A549 (cell line): ENCODE measurements around the gene NPSR1. TPM values are rescaled to one million over a fixed set of nuclear protein-coding genes. Genes with fewer than 3 reads are reported as not detected.

Source experiments
- ATAC-seq, 2 experiments: fragments of 200-7000 bp in 1 of 2; fragments of >200 bp in 1 of 2; cut with Nextera tagmentation in 1 of 2; cut with Tn5 transposase in 1 of 2; 3 replicates each; pipeline versions ENCODE4 v1.8.0 to v1.9.1; 2018 to 2020; ENCODE audit warnings: mild to moderate bottlenecking in 1 of 2, moderate library complexity in 1 of 2
- CTCF ChIA-PET: fragments of 300-600 bp; sonication (Branson Sonifier 250); formaldehyde crosslinking; extraction: SDS; loops from one replicate; lab custom pipeline; 2021; ENCODE audit warnings: antibody characterized with exemption, inconsistent platforms; lab: Yijun Ruan, JAX
- POLR2A ChIA-PET: fragments of 350-600 bp; formaldehyde crosslinking; extraction: SDS; loops from one replicate; lab custom pipeline; 2021; ENCODE audit warnings: antibody characterized with exemption, inconsistent platforms; lab: Yijun Ruan, JAX
- DNase-seq, 2 experiments: peaks; one replicate each; pipeline versions ENCODE4 v3.0.0 to v3.0.0-alpha.2; 2011 to 2016; ENCODE audit warnings: low read depth in 1 of 2, low spot score in 1 of 2
- FAIRE-seq: peaks from 2 replicates; lab custom pipeline; 2011; peaks lifted over from hg19 to GRCh38; lab: Jason Lieb, UNC
- H3K27ac ChIP-seq, 2 experiments: fragments of >200 bp; sonication (Bioruptor Twin); formaldehyde crosslinking; 3 replicates each; pipeline ENCODE4 v1.5.1; 2016 to 2017
- H3K4me1 ChIP-seq: fragments of >200 bp; sonication (Bioruptor Twin); formaldehyde crosslinking; 3 replicates; pipeline ENCODE4 v1.6.1; 2016
- H3K4me2 ChIP-seq: fragments of >200 bp; sonication (Bioruptor Twin); formaldehyde crosslinking; 3 replicates; pipeline ENCODE4 v1.6.1; 2016
- H3K4me3 ChIP-seq: fragments of >200 bp; sonication (Bioruptor Twin); formaldehyde crosslinking; 3 replicates; pipeline ENCODE4 v1.5.1; 2016
- H3K9me3 ChIP-seq: fragments of >200 bp; sonication (Bioruptor Twin); formaldehyde crosslinking; 3 replicates; pipeline ENCODE4 v1.6.1; 2016
- BHLHE40 ChIP-seq: IDR thresholded peaks from 2 replicates; pipeline ENCODE4 v1.6.1; 2012; ENCODE audit warnings: low read depth, low read length, inconsistent platforms
- CBX2 ChIP-seq: fragments of 200-600 bp; sonication (generic); IDR thresholded peaks from 2 replicates; pipeline ENCODE4 v1.6.1; 2016; ENCODE audit warnings: low read depth, mild to moderate bottlenecking, borderline replicate concordance
- CHD2 ChIP-seq: fragments of 150-350 bp; IDR thresholded peaks from 2 replicates; pipeline ENCODE4 v1.6.1; 2014; ENCODE audit warnings: low read length; ENCODE audit not compliant: partially characterized antibody
- CHD4 ChIP-seq: fragments of 200-600 bp; sonication (generic); IDR thresholded peaks from 2 replicates; pipeline ENCODE4 v1.6.1; 2016; ENCODE audit warnings: antibody characterized with exemption, mild to moderate bottlenecking, borderline replicate concordance
- EHMT2 ChIP-seq: fragments of 200-600 bp; sonication (generic); IDR thresholded peaks from 2 replicates; pipeline ENCODE4 v1.6.1; 2016; ENCODE audit warnings: antibody characterized with exemption, low read depth, mild to moderate bottlenecking, moderate library complexity
- FOSB ChIP-seq: fragments of 250-450 bp; sonication (Bioruptor Pico); IDR thresholded peaks from 2 replicates; pipeline ENCODE4 v1.5.0; 2020; ENCODE audit warnings: mild to moderate bottlenecking, moderate library complexity
- FOXS1 ChIP-seq: fragments of 250-450 bp; sonication (Bioruptor Pico); IDR thresholded peaks from 2 replicates; pipeline ENCODE4 v1.5.0; 2020; ENCODE audit warnings: mild to moderate bottlenecking, moderate library complexity
- HOXB13 ChIP-seq: fragments of 250-450 bp; sonication (Bioruptor Pico); IDR thresholded peaks from 2 replicates; pipeline ENCODE4 v1.5.0; 2020; ENCODE audit warnings: low read depth, mild to moderate bottlenecking, moderate library complexity
- JUN ChIP-seq, 2 experiments: fragments of >200 bp; sonication (Bioruptor Twin); formaldehyde crosslinking; IDR thresholded peaks; 2 replicates in 1 of 2; 3 replicates in 1 of 2; pipeline ENCODE4 v1.6.1; 2016 to 2017
- MAZ ChIP-seq: fragments of 150-350 bp; IDR thresholded peaks from 2 replicates; pipeline ENCODE4 v1.6.1; 2014; ENCODE audit warnings: antibody characterized with exemption, low read depth, low read length, borderline replicate concordance
- NFE2L2 ChIP-seq: fragments of 150-350 bp; conservative IDR thresholded peaks from 2 replicates; pipeline ENCODE4 v1.6.1; 2014; ENCODE audit warnings: low read length
- PBX3 ChIP-seq: IDR thresholded peaks from 2 replicates; pipeline ENCODE4 v1.6.1; 2012
- POLR2A ChIP-seq: IDR thresholded peaks from 2 replicates; pipeline ENCODE4 v1.6.1; 2012; ENCODE audit warnings: mild to moderate bottlenecking, low read length
- POLR2AphosphoS2 ChIP-seq: conservative IDR thresholded peaks from 2 replicates; pipeline ENCODE4 v1.6.1; 2012; ENCODE audit warnings: low read length, improper control_type of control experiment, inconsistent platforms
- RCOR1 ChIP-seq: fragments of 150-350 bp; IDR thresholded peaks from 2 replicates; pipeline ENCODE4 v1.6.1; 2014; ENCODE audit warnings: antibody characterized with exemption, low read length, low read depth
- RFX5 ChIP-seq: fragments of 450-650 bp; IDR thresholded peaks from 2 replicates; pipeline ENCODE4 v1.7.1; 2014; ENCODE audit warnings: antibody characterized with exemption, mild to moderate bottlenecking, moderate library complexity
- SMC3 ChIP-seq: fragments of >200 bp; sonication (Bioruptor Twin); formaldehyde crosslinking; IDR thresholded peaks from 3 replicates; pipeline ENCODE4 v1.6.1; 2018; ENCODE audit warnings: inconsistent platforms
- TFCP2L1 ChIP-seq: fragments of 250-450 bp; sonication (Bioruptor Pico); IDR thresholded peaks from 2 replicates; pipeline ENCODE4 v1.5.0; 2021; ENCODE audit warnings: mild to moderate bottlenecking
- TP53 ChIP-seq: fragments of 250-450 bp; sonication (Bioruptor Pico); IDR thresholded peaks from 2 replicates; pipeline ENCODE4 v1.5.0; 2021; ENCODE audit warnings: mild to moderate bottlenecking, moderate library complexity
- ZC3H11A ChIP-seq: fragments of 450-650 bp; IDR thresholded peaks from 2 replicates; pipeline ENCODE4 v1.6.1; 2014; ENCODE audit warnings: antibody characterized with exemption, mild to moderate bottlenecking
- ZFP36 ChIP-seq: fragments of 450-650 bp; IDR thresholded peaks from 2 replicates; pipeline ENCODE4 v1.6.1; 2014; ENCODE audit warnings: borderline replicate concordance; ENCODE audit not compliant: partially characterized antibody
- WGBS: methylation state at CpG from one replicate; pipeline ENCODE4 v1.1.6; 2017; ENCODE audit errors: missing lambda C conversion rate; 5-methylcytosine and 5-hydroxymethylcytosine counted together
- polyA plus RNA-seq, 4 experiments: library from polyadenylated mRNA; depleted of rRNA in 3 of 4; stranded (reverse); fragments of >200 nt; fragmentation: RNase III in 1 of 4; extraction: RNeasy Plus Mini Kit Qiagen cat#74134 plus additional on column Dnase treatment in 1 of 4; gene quantifications; 2 replicates in 3 of 4; 3 replicates in 1 of 4; pipeline ENCODE4 v1.2.3, GENCODE V29; 2011 to 2017
- TF ChIP-seq, protein P1 (sequence below): fragments of >200 bp; sonication (Bioruptor Twin); formaldehyde crosslinking; IDR thresholded peaks from 3 replicates; pipeline ENCODE4 v1.5.1; 2016
- TF ChIP-seq, protein P2 (sequence below): fragments of 450-650 bp; IDR thresholded peaks from 2 replicates; pipeline ENCODE4 v1.6.1; 2014; ENCODE audit warnings: antibody characterized with exemption
- TF ChIP-seq, protein P3 (sequence below): fragments of 250-450 bp; sonication (Bioruptor Pico); IDR thresholded peaks from 2 replicates; pipeline ENCODE4 v1.5.0; 2020; ENCODE audit warnings: low read depth, mild to moderate bottlenecking, moderate library complexity

NPSR1 gene
- polyA plus RNA-seq, 2 of the 4 experiments (the other 2 are of a cell fraction), result not detected

DNA sequence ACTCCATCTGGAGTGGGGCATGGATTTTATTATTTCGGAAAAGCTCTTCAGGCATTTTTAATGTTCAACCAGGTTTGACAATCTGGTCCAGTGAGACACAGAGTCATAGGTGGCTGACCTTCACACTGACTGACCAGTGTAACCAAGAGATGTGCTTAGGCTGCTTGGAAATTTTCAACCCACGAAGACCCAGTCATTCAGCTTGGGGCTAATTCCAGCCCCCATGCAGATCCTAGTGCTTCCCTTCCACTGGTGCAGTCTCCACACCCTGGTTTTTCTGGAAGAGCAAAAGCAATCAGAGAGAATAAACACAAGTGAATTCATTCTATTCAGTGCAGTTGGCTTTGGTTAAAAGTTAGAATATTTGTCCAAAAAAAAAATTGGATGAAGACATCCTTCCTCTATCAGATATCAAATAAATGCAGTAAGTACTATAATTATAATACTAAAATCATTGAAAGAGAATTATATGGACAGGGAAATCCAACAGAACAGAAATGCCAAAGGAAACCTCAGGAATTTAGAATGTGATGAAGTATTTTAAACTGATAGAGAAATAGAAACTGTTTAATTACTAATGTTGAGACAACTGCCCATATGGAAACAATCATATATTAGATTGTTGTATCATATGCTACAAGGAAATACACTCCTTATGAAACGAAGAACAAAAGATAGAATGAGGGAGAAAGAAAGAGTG lies 178.0 kb downstream of the NPSR1 start:
- H3K4me3 ChIP-seq, result no peak overlapping the region
- ChIA-PET CTCF (interaction anchor here (0.9 to 4.2 kb wide), 3 partner anchors 12 to 515 kb away, joined by 3 to 32 read pairs (median 5); no protein-coding TSS in a partner anchor), POLR2A (no interaction called here)
- ATAC-seq, result no peak
- no peak for TF ChIP-seq BHLHE40
- no peak for TF ChIP-seq JUN (IDR thresholded peaks at IDR 0.05)
- no peak for TF ChIP-seq PBX3
- no peak for TF ChIP-seq SMC3
- TF ChIP-seq, protein P1, sequence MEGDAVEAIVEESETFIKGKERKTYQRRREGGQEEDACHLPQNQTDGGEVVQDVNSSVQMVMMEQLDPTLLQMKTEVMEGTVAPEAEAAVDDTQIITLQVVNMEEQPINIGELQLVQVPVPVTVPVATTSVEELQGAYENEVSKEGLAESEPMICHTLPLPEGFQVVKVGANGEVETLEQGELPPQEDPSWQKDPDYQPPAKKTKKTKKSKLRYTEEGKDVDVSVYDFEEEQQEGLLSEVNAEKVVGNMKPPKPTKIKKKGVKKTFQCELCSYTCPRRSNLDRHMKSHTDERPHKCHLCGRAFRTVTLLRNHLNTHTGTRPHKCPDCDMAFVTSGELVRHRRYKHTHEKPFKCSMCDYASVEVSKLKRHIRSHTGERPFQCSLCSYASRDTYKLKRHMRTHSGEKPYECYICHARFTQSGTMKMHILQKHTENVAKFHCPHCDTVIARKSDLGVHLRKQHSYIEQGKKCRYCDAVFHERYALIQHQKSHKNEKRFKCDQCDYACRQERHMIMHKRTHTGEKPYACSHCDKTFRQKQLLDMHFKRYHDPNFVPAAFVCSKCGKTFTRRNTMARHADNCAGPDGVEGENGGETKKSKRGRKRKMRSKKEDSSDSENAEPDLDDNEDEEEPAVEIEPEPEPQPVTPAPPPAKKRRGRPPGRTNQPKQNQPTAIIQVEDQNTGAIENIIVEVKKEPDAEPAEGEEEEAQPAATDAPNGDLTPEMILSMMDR, result no peak
- TF ChIP-seq RFX5, result no peak
- no peak for TF ChIP-seq POLR2A
- no peak for TF ChIP-seq HOXB13 (CRISPR knock-in tag)
- no peak for TF ChIP-seq MAZ
- TF ChIP-seq CHD4, result no peak
- no peak for TF ChIP-seq NFE2L2
- no peak for FAIRE-seq
- H3K4me2 ChIP-seq, result no peak overlapping the region
- peaks cover 14% of the 10 kb centered on the region for H3K4me1 ChIP-seq
- no peak overlapping the region for H3K27ac ChIP-seq
- H3K9me3 ChIP-seq, result no peaks in the 10 kb centered on the region
- no peak for DNase-seq
- 51% methylated on average over 3 of the region's 3 CpGs for WGBS

GRCh38 chr7:34837316-34837715 lies 179.3 kb downstream of the NPSR1 start:
- ATAC-seq (no peak; a peak in 1 of 6 replicates), DNase-seq (no peak), FAIRE-seq (no peak)
- TF ChIP-seq POLR2AphosphoS2 (no peak), TFCP2L1 (no peak), RFX5 (no peak), RCOR1 (no peak), ZFP36 (no peak), NFE2L2 (no peak), PBX3 (no peak), EHMT2 (no peak), FOSB (CRISPR knock-in tag) (no peak), CBX2 (no peak), TP53 (no peak), ZC3H11A (no peak), CHD2 (no peak), FOXS1 (CRISPR knock-in tag) (no peak)
- TF ChIP-seq, protein P2, sequence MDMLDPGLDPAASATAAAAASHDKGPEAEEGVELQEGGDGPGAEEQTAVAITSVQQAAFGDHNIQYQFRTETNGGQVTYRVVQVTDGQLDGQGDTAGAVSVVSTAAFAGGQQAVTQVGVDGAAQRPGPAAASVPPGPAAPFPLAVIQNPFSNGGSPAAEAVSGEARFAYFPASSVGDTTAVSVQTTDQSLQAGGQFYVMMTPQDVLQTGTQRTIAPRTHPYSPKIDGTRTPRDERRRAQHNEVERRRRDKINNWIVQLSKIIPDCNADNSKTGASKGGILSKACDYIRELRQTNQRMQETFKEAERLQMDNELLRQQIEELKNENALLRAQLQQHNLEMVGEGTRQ, result no peak
- TF ChIP-seq, protein P3, sequence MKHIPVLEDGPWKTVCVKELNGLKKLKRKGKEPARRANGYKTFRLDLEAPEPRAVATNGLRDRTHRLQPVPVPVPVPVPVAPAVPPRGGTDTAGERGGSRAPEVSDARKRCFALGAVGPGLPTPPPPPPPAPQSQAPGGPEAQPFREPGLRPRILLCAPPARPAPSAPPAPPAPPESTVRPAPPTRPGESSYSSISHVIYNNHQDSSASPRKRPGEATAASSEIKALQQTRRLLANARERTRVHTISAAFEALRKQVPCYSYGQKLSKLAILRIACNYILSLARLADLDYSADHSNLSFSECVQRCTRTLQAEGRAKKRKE (CRISPR knock-in tag), result no peak
- H3K4me3 ChIP-seq, result no peak overlapping the region
- peak overlapping the region; percentile 27 for H3K4me2 ChIP-seq
- POLR2A ChIA-PET, result no interaction called here
- peaks cover 14% of the 10 kb centered on the region for H3K4me1 ChIP-seq
- WGBS, result 51% methylated on average over 2 of the region's 2 CpGs
- no peaks in the 10 kb centered on the region for H3K9me3 ChIP-seq
- CTCF ChIA-PET, result interaction anchor here (2.6 kb wide), 1 partner anchor 13 kb away, joined by 10 read pairs; no protein-coding TSS in a partner anchor
- H3K27ac ChIP-seq, result peak overlapping the region; percentile 15 to 67; a peak in 3 of 6 replicates
